ENCODE results near the gene ARHGDIA. TPM values are rescaled to one million over a fixed set of nuclear protein-coding genes. Genes with fewer than 3 reads are reported as not detected.

ARHGDIA gene
- total RNA-seq, 2 donors from 2014 or later, result 369 to 410 TPM

GRCh38 chr17:81822312-81822637 is 48.9 kb downstream of the ARHGDIA start:
- H3K4me1 Mint-ChIP-seq (ENCODE audit: low read depth), result peaks cover 4% of the 10 kb centered on the region
- DNase-seq, result no peak
- peaks cover 7% of the 10 kb centered on the region for H3K27me3 Mint-ChIP-seq (ENCODE audit: low read depth)
- no peak overlapping the region for H3K4me3 Mint-ChIP-seq
- H3K36me3 Mint-ChIP-seq (ENCODE audit: insufficient read depth in 2 of 2), result no peaks in the 10 kb centered on the region
- no peaks in the 10 kb centered on the region for H3K9me3 Mint-ChIP-seq
- ATAC-seq (replicated peaks in 1 of 2), result no peak
- no peak overlapping the region for H3K27ac Mint-ChIP-seq

- Mint-ChIP-seq H3K36me3 (ENCODE audit: insufficient read depth in 2 of 2) (no peaks in the 10 kb centered on the region), H3K4me3 (no peak overlapping the region), H3K9me3 (no peaks in the 10 kb centered on the region), H3K27ac (no peak overlapping the region), H3K27me3 (ENCODE audit: low read depth) (peaks cover 11% of the 10 kb centered on the region), H3K4me1 (ENCODE audit: low read depth) (peaks cover 4% of the 10 kb centered on the region)
- ATAC-seq (replicated peaks in 1 of 2) (peak; percentile 26 to 34), DNase-seq (no peak)
Measured at GRCh38 chr17:81821603-81822311, 49.4 kb downstream of the ARHGDIA start.

- Mint-ChIP-seq H3K36me3 (ENCODE audit: insufficient read depth in 2 of 2) (no peaks in the 10 kb centered on the region), H3K4me1 (ENCODE audit: low read depth) (peaks cover 4% of the 10 kb centered on the region), H3K4me3 (no peak overlapping the region), H3K27ac (no peak overlapping the region), H3K27me3 (ENCODE audit: low read depth) (peaks cover 17% of the 10 kb centered on the region), H3K9me3 (no peaks in the 10 kb centered on the region)
- ATAC-seq (replicated peaks in 1 of 2), result peak; percentile 42 to 45
- DNase-seq, result no peak
Measured at GRCh38 chr17:81821147-81821546, 50.0 kb downstream of the ARHGDIA start.

- H3K27ac Mint-ChIP-seq, result no peak overlapping the region
- no peaks in the 10 kb centered on the region for H3K9me3 Mint-ChIP-seq
- H3K36me3 Mint-ChIP-seq (ENCODE audit: insufficient read depth in 2 of 2), result no peaks in the 10 kb centered on the region
- DNase-seq (no peak), ATAC-seq (replicated peaks in 1 of 2) (no peak)
- H3K4me3 Mint-ChIP-seq, result no peak overlapping the region
- H3K27me3 Mint-ChIP-seq (ENCODE audit: low read depth), result peaks cover 20% of the 10 kb centered on the region
- H3K4me1 Mint-ChIP-seq (ENCODE audit: low read depth), result peaks cover 4% of the 10 kb centered on the region
Measured at GRCh38 chr17:81819708-81820107, 51.4 kb downstream of the ARHGDIA start.

GRCh38 chr17:81817758-81818147 is 53.4 kb downstream of the ARHGDIA start:
- Mint-ChIP-seq H3K9me3 (no peaks in the 10 kb centered on the region), H3K27ac (no peak overlapping the region), H3K36me3 (ENCODE audit: insufficient read depth in 2 of 2) (no peaks in the 10 kb centered on the region), H3K4me1 (ENCODE audit: low read depth) (peaks cover 4% of the 10 kb centered on the region), H3K4me3 (no peak overlapping the region), H3K27me3 (ENCODE audit: low read depth) (peaks cover 20% of the 10 kb centered on the region)
- no peak for ATAC-seq (replicated peaks in 1 of 2)
- DNase-seq, result no peak

Other genes with a start within 250 kb of the ARHGDIA start
- 100 to 1,000 TPM in 1 of 2 donors, 10 to 100 TPM in 1; 89.7 to 107 TPM for gene NPLOC4, start 234.2 kb downstream of the ARHGDIA start, total RNA-seq
- gene TSPAN10, start 234.1 kb downstream of the ARHGDIA start, total RNA-seq, result 1 to 10 TPM in 1 of 2 donors, under 1 TPM in 1; 0.63 to 1.1 TPM
- gene PDE6G, start 214.8 kb downstream of the ARHGDIA start, total RNA-seq, result 1 to 10 TPM; 4.2 to 4.4 TPM
- gene OXLD1, start 204.7 kb downstream of the ARHGDIA start, total RNA-seq, result 10 to 100 TPM; 49.1 to 58.8 TPM
- 10 to 100 TPM; 26.1 to 46.5 TPM for gene CCDC137, start 204.6 kb downstream of the ARHGDIA start, total RNA-seq
- 10 to 100 TPM; 33.0 to 45.3 TPM for gene ARL16, start 187.5 kb downstream of the ARHGDIA start, total RNA-seq
- 10 to 100 TPM; 95.5 to 96.0 TPM for gene HGS, start 187.3 kb downstream of the ARHGDIA start, total RNA-seq
- gene MRPL12, start 168.0 kb downstream of the ARHGDIA start, total RNA-seq, result 10 to 100 TPM; 49.1 to 64.7 TPM
- 10 to 100 TPM in 1 of 2 donors, 1 to 10 TPM in 1; 9.2 to 11.3 TPM for gene SLC25A10, start 159.1 kb downstream of the ARHGDIA start, total RNA-seq
- under 1 TPM in 1 of 2 donors, not detected in 1; 0.17 TPM for gene GCGR, start 67.2 kb downstream of the ARHGDIA start, total RNA-seq
- gene MCRIP1, start 38.0 kb downstream of the ARHGDIA start, total RNA-seq, result 10 to 100 TPM; 61.9 to 77.2 TPM
- not detected for gene PPP1R27, start 36.3 kb downstream of the ARHGDIA start, total RNA-seq
- 100 to 1,000 TPM; 430 to 436 TPM for gene P4HB, start 10.8 kb downstream of the ARHGDIA start, total RNA-seq
- gene ALYREF, start 20.2 kb upstream of the ARHGDIA start, total RNA-seq, result 100 to 1,000 TPM in 1 of 2 donors, 10 to 100 TPM in 1; 95.9 to 122 TPM
- gene ANAPC11, start 20.4 kb upstream of the ARHGDIA start, total RNA-seq, result 100 to 1,000 TPM in 1 of 2 donors, 10 to 100 TPM in 1; 78.5 to 106 TPM
- under 1 TPM in 1 of 2 donors, not detected in 1; 0.19 TPM for gene NPB, start 30.9 kb upstream of the ARHGDIA start, total RNA-seq
- gene PCYT2, start 40.1 kb upstream of the ARHGDIA start, total RNA-seq, result 10 to 100 TPM; 13.9 to 14.2 TPM
- 10 to 100 TPM; 42.2 to 44.2 TPM for gene SIRT7, start 46.8 kb upstream of the ARHGDIA start, total RNA-seq
- gene MAFG, start 56.4 kb upstream of the ARHGDIA start, total RNA-seq, result 10 to 100 TPM; 41.5 to 44.7 TPM
- 100 to 1,000 TPM; 141 to 178 TPM for gene PYCR1, start 66.0 kb upstream of the ARHGDIA start, total RNA-seq
- gene MYADML2, start 75.9 kb upstream of the ARHGDIA start, total RNA-seq, result not detected
- gene NOTUM, start 89.8 kb upstream of the ARHGDIA start, total RNA-seq, result 1 to 10 TPM in 1 of 2 donors, under 1 TPM in 1; 0.76 to 1.4 TPM
- gene ASPSCR1, start 106.3 kb upstream of the ARHGDIA start, total RNA-seq, result 10 to 100 TPM; 32.0 to 34.2 TPM
- 10 to 100 TPM; 32.2 to 44.0 TPM for gene CENPX, start 151.5 kb upstream of the ARHGDIA start, total RNA-seq
- 10 to 100 TPM; 11.8 to 15.4 TPM for gene LRRC45, start 152.0 kb upstream of the ARHGDIA start, total RNA-seq
- 10 to 100 TPM in 1 of 2 donors, 1 to 10 TPM in 1; 8.5 to 13.1 TPM for gene RAC3, start 160.3 kb upstream of the ARHGDIA start, total RNA-seq
- gene DCXR, start 166.4 kb upstream of the ARHGDIA start, total RNA-seq, result 100 to 1,000 TPM; 114 to 125 TPM
- gene RFNG, start 180.5 kb upstream of the ARHGDIA start, total RNA-seq, result 10 to 100 TPM; 31.0 to 42.2 TPM
- 10 to 100 TPM; 55.1 to 73.5 TPM for gene GPS1, start 180.6 kb upstream of the ARHGDIA start, total RNA-seq
- 100 to 1,000 TPM; 109 to 121 TPM for gene DUS1L, start 194.5 kb upstream of the ARHGDIA start, total RNA-seq
- gene FASN, start 226.9 kb upstream of the ARHGDIA start, total RNA-seq, result 10 to 100 TPM; 90.5 to 91.2 TPM

All from activated T-cell treated with anti-CD3 and anti-CD28 coated beads, Interleukin-2, amount 50 U/mL, for 72 hours (primary cell).